GM23338 (cell line): ENCODE measurements around the gene NFX1. TPM values are rescaled to one million over a fixed set of nuclear protein-coding genes. Genes with fewer than 3 reads are reported as not detected.

ENCODE experiments used
- ATAC-seq: fragments of 200-7000 bp; cut with Tn5 transposase; 3 replicates; pipeline ENCODE4 v1.9.1; 2020
- DNase-seq: peaks from one replicate; pipeline ENCODE4 v3.0.0-alpha.2; 2015; ENCODE audit warnings: low spot score
- H2AFZ ChIP-seq: fragments of 200-600 bp; sonication (generic); 2 replicates; pipeline ENCODE4 v1.8.0; 2016; ENCODE audit warnings: antibody characterized with exemption, mild to moderate bottlenecking, moderate library complexity
- H3F3A ChIP-seq: fragments of 200-600 bp; sonication (generic); replicated peaks from 2 replicates; pipeline ENCODE4 v1.8.0; 2017; ENCODE audit warnings: antibody characterized with exemption, mixed run types, low read depth
- H3K27ac ChIP-seq: fragments of 200-600 bp; sonication (generic); 2 replicates; pipeline ENCODE4 v1.6.1; 2016; ENCODE audit warnings: low read depth
- H3K27me3 ChIP-seq: fragments of 200-600 bp; sonication (generic); 2 replicates; pipeline ENCODE4 v1.8.0; 2016; ENCODE audit warnings: mild to moderate bottlenecking, mixed run types, moderate library complexity; ENCODE audit not compliant: insufficient read depth
- H3K36me3 ChIP-seq: fragments of 200-600 bp; sonication (generic); 2 replicates; pipeline ENCODE4 v1.8.0; 2016; ENCODE audit warnings: mild to moderate bottlenecking; ENCODE audit not compliant: insufficient read depth
- H3K4me1 ChIP-seq: fragments of 200-600 bp; sonication (generic); 2 replicates; pipeline ENCODE4 v1.8.0; 2016; ENCODE audit warnings: mild to moderate bottlenecking, moderate library complexity; ENCODE audit not compliant: insufficient read depth
- H3K4me2 ChIP-seq: fragments of 200-600 bp; sonication (generic); 2 replicates; pipeline ENCODE4 v1.7.1; 2017; ENCODE audit warnings: mixed run types
- H3K4me3 ChIP-seq: fragments of 200-600 bp; sonication (generic); 2 replicates; pipeline ENCODE4 v1.6.1; 2016; ENCODE audit warnings: mixed run types
- H3K79me2 ChIP-seq: fragments of 200-600 bp; sonication (generic); replicated peaks from 2 replicates; pipeline ENCODE4 v1.8.0; 2017; ENCODE audit warnings: mild to moderate bottlenecking; ENCODE audit not compliant: insufficient read depth
- H3K9me2 ChIP-seq: fragments of 200-600 bp; sonication (generic); 2 replicates; pipeline ENCODE4 v1.8.0; 2017; ENCODE audit not compliant: insufficient read depth
- H4K20me1 ChIP-seq: fragments of 200-600 bp; sonication (generic); replicated peaks from 2 replicates; pipeline ENCODE4 v1.8.0; 2017; ENCODE audit warnings: mild to moderate bottlenecking; ENCODE audit not compliant: insufficient read depth
- H3K27ac Mint-ChIP-seq: 2 replicates; pipeline ENCODE4 v1.8.0; 2020; ENCODE audit warnings: inconsistent platforms, mild to moderate bottlenecking, moderate library complexity, mixed read lengths
- H3K27me3 Mint-ChIP-seq: 3 replicates; pipeline ENCODE4 v1.8.0; 2022; ENCODE audit warnings: low read depth, mild to moderate bottlenecking, moderate library complexity, mixed read lengths, inconsistent platforms; ENCODE audit not compliant: insufficient read depth, poor library complexity
- H3K36me3 Mint-ChIP-seq: 3 replicates; pipeline ENCODE4 v1.8.0; 2021; ENCODE audit warnings: low read depth, mild to moderate bottlenecking, inconsistent platforms, moderate library complexity, mixed read lengths
- H3K4me1 Mint-ChIP-seq: 3 replicates; pipeline ENCODE4 v1.8.0; 2020; ENCODE audit warnings: mild to moderate bottlenecking, inconsistent platforms, mixed read lengths
- H3K4me3 Mint-ChIP-seq: 3 replicates; pipeline ENCODE4 v1.8.0; 2021; ENCODE audit warnings: moderate library complexity, mild to moderate bottlenecking, inconsistent platforms, mixed read lengths
- H3K9me3 Mint-ChIP-seq: 3 replicates; pipeline ENCODE4 v1.8.0; 2020; ENCODE audit warnings: moderate library complexity, mild to moderate bottlenecking, inconsistent platforms, mixed read lengths
- CREB1 ChIP-seq: fragments of 250-450 bp; sonication (Bioruptor Pico); IDR thresholded peaks from 2 replicates; pipeline ENCODE4 v1.5.0; 2020; ENCODE audit warnings: low read depth, mild to moderate bottlenecking, moderate library complexity
- EZH2 ChIP-seq: fragments of 200-600 bp; sonication (generic); IDR thresholded peaks from one replicate; pipeline ENCODE4 v1.8.0; 2017; ENCODE audit warnings: antibody characterized with exemption, mild to moderate bottlenecking, low read depth; ENCODE audit not compliant: unreplicated experiment
- EZH2phosphoT487 ChIP-seq: fragments of 200-600 bp; sonication (generic); IDR thresholded peaks from one replicate; pipeline ENCODE4 v1.8.1; 2018; ENCODE audit warnings: antibody characterized with exemption; ENCODE audit not compliant: unreplicated experiment
- JUNB ChIP-seq: IDR thresholded peaks from one replicate; pipeline ENCODE4 v1.6.1; 2016; ENCODE audit warnings: antibody characterized with exemption; ENCODE audit not compliant: unreplicated experiment
- POLR2AphosphoS5 ChIP-seq: IDR thresholded peaks from 2 replicates; pipeline ENCODE4 v1.6.1; 2016; ENCODE audit warnings: antibody characterized with exemption, low read depth
- REST ChIP-seq: IDR thresholded peaks from one replicate; pipeline ENCODE4 v1.6.1; 2018; ENCODE audit warnings: antibody characterized with exemption; ENCODE audit not compliant: unreplicated experiment
- STAT1 ChIP-seq: IDR thresholded peaks from one replicate; pipeline ENCODE4 v1.6.1; 2016; ENCODE audit warnings: antibody characterized with exemption; ENCODE audit not compliant: unreplicated experiment
- ZNF114 ChIP-seq: fragments of 250-450 bp; sonication (Bioruptor Pico); IDR thresholded peaks from 2 replicates; pipeline ENCODE4 v1.5.0; 2020; ENCODE audit warnings: mild to moderate bottlenecking, moderate library complexity
- ZNF331 ChIP-seq: fragments of 250-450 bp; sonication (Bioruptor Pico); IDR thresholded peaks from 2 replicates; pipeline ENCODE4 v1.5.0; 2020; ENCODE audit warnings: low read depth, mild to moderate bottlenecking, moderate library complexity
- long read RNA-seq: library from polyadenylated mRNA; unstranded; transcript quantifications from one replicate; pipeline ENCODE4 v2.0.0, GENCODE V29; 2020; ENCODE audit not compliant: unreplicated experiment
- polyA plus RNA-seq: library from polyadenylated mRNA; unstranded; fragments of >200 nt; fragmentation: Nextera tagmentation; extraction: Ambion mirVana; gene quantifications from 2 replicates; pipeline ENCODE4 v1.2.1, GENCODE V29; 2016
- total RNA-seq: library from RNA; depleted of rRNA; stranded (reverse); fragments of >200 nt; shearing (Covaris generic); gene quantifications from 2 replicates; pipeline ENCODE4 v1.2.3, GENCODE V29; 2014; rRNA removed
- TF ChIP-seq, protein P1 (sequence below), 2 experiments: fragments of 200-600 bp in 1 of 2; sonication (generic) in 1 of 2; conservative IDR thresholded peaks; 2 replicates each; pipeline versions ENCODE4 v1.5.1 to v1.6.1; 2016 to 2017; ENCODE audit warnings: antibody characterized with exemption in 2 of 2, low read depth in 2 of 2, mild to moderate bottlenecking in 2 of 2, moderate library complexity in 1 of 2
- TF ChIP-seq, protein P2 (sequence below): fragments of 250-450 bp; sonication (Bioruptor Pico); IDR thresholded peaks from 2 replicates; pipeline ENCODE4 v1.5.0; 2020; ENCODE audit warnings: mild to moderate bottlenecking, moderate library complexity
- TF ChIP-seq, protein P3 (sequence below): IDR thresholded peaks from 2 replicates; pipeline ENCODE4 v1.6.1; 2016; ENCODE audit warnings: antibody characterized with exemption

Gene NFX1
- total RNA-seq (26.1 and 29.7 TPM in 2 replicates), polyA plus RNA-seq (11.9 and 13.9 TPM in 2 replicates)
- long read RNA-seq, partial matches to known transcripts = 6 of 9 reads
- long read RNA-seq, other reads (novel, unspliced or antisense) = 2 of 9 reads

DNA sequence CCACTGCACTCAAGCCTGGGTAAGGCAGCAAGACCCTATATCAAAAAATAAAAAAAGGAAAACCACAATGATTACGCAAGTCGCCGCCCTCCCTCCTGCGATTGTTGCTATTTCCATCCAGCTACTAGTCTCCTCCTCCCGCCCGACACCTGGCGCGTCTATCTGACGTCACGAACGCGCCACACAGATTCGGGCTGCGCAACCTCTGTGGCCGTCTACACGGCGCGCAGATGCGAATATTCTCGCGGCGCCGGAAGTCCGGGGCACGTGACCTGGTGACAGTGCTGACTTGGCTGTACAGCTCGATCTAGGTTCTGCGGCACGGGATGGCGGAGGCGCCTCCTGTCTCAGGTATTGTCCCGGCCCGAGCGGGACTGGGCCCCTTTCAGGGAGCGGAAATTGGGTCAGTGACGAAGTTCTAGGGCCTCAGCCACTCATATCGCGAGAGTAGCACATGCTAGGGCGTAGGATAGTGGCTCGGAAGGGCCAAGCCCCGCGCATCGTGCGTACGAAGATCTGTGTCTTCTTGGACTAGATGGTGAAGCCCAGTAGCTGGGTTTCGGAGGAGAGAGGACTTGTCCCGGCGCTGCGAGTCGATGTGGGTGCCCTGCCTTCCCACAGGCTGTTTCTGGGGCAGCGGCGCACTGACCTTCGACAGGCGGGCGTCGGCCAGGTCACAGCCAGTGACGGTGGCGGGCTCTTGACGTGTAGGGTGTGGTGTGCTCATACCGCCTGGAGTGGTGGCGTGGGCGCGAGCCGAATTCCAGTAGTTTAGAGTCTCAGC is at the start of gene NFX1:
NFX1 (plus strand) TSS at position 270 of the 784 bp plus-strand sequence; CDS start at position 327, 57 bp downstream.
- H3K9me2 ChIP-seq = no peaks in the 10 kb centered on the region
- H3K4me2 ChIP-seq = peak within 1 kb of the TSS; percentile 83
- ATAC-seq (peak; percentile 95), DNase-seq (peak; percentile 98)
- peak within 1 kb of the TSS; percentile 83 for H3K4me3 ChIP-seq
- 0 out of 2 replicates have a peak, but pooled peaks cover 5% of the 10 kb centered on the region for H3K4me1 ChIP-seq
- H3F3A ChIP-seq = no peaks in the 10 kb centered on the region
- no peaks in the 10 kb centered on the region; the same call in 2 of the 3 replicates for H3K9me3 Mint-ChIP-seq
- H3K4me1 Mint-ChIP-seq = peaks cover 13% of the 10 kb centered on the region
- peaks cover 15% of the 10 kb centered on the region for H3K36me3 Mint-ChIP-seq
- peak within 1 kb of the TSS; percentile 100 for H3K27ac Mint-ChIP-seq
- H3K27me3 ChIP-seq = no peaks in the 10 kb centered on the region
- H3K27ac ChIP-seq = peak within 1 kb of the TSS; percentile 96
- H4K20me1 ChIP-seq = no peaks in the 10 kb centered on the region; the same call in 1 of the 2 replicates
- peak within 1 kb of the TSS; percentile 87 for H2AFZ ChIP-seq
- peak within 1 kb of the TSS; percentile 100 for H3K4me3 Mint-ChIP-seq
- H3K27me3 Mint-ChIP-seq = peaks cover 7% of the 10 kb centered on the region
- H3K79me2 ChIP-seq = peaks cover 46% of the 10 kb centered on the region
- TF ChIP-seq CREB1 = peak; percentile 99
- TF ChIP-seq, protein P1, sequence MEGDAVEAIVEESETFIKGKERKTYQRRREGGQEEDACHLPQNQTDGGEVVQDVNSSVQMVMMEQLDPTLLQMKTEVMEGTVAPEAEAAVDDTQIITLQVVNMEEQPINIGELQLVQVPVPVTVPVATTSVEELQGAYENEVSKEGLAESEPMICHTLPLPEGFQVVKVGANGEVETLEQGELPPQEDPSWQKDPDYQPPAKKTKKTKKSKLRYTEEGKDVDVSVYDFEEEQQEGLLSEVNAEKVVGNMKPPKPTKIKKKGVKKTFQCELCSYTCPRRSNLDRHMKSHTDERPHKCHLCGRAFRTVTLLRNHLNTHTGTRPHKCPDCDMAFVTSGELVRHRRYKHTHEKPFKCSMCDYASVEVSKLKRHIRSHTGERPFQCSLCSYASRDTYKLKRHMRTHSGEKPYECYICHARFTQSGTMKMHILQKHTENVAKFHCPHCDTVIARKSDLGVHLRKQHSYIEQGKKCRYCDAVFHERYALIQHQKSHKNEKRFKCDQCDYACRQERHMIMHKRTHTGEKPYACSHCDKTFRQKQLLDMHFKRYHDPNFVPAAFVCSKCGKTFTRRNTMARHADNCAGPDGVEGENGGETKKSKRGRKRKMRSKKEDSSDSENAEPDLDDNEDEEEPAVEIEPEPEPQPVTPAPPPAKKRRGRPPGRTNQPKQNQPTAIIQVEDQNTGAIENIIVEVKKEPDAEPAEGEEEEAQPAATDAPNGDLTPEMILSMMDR (conservative IDR thresholded peaks at IDR 0.05; ENCODE audit: low read depth in 2 of 2) = no peak
- TF ChIP-seq, protein P2, sequence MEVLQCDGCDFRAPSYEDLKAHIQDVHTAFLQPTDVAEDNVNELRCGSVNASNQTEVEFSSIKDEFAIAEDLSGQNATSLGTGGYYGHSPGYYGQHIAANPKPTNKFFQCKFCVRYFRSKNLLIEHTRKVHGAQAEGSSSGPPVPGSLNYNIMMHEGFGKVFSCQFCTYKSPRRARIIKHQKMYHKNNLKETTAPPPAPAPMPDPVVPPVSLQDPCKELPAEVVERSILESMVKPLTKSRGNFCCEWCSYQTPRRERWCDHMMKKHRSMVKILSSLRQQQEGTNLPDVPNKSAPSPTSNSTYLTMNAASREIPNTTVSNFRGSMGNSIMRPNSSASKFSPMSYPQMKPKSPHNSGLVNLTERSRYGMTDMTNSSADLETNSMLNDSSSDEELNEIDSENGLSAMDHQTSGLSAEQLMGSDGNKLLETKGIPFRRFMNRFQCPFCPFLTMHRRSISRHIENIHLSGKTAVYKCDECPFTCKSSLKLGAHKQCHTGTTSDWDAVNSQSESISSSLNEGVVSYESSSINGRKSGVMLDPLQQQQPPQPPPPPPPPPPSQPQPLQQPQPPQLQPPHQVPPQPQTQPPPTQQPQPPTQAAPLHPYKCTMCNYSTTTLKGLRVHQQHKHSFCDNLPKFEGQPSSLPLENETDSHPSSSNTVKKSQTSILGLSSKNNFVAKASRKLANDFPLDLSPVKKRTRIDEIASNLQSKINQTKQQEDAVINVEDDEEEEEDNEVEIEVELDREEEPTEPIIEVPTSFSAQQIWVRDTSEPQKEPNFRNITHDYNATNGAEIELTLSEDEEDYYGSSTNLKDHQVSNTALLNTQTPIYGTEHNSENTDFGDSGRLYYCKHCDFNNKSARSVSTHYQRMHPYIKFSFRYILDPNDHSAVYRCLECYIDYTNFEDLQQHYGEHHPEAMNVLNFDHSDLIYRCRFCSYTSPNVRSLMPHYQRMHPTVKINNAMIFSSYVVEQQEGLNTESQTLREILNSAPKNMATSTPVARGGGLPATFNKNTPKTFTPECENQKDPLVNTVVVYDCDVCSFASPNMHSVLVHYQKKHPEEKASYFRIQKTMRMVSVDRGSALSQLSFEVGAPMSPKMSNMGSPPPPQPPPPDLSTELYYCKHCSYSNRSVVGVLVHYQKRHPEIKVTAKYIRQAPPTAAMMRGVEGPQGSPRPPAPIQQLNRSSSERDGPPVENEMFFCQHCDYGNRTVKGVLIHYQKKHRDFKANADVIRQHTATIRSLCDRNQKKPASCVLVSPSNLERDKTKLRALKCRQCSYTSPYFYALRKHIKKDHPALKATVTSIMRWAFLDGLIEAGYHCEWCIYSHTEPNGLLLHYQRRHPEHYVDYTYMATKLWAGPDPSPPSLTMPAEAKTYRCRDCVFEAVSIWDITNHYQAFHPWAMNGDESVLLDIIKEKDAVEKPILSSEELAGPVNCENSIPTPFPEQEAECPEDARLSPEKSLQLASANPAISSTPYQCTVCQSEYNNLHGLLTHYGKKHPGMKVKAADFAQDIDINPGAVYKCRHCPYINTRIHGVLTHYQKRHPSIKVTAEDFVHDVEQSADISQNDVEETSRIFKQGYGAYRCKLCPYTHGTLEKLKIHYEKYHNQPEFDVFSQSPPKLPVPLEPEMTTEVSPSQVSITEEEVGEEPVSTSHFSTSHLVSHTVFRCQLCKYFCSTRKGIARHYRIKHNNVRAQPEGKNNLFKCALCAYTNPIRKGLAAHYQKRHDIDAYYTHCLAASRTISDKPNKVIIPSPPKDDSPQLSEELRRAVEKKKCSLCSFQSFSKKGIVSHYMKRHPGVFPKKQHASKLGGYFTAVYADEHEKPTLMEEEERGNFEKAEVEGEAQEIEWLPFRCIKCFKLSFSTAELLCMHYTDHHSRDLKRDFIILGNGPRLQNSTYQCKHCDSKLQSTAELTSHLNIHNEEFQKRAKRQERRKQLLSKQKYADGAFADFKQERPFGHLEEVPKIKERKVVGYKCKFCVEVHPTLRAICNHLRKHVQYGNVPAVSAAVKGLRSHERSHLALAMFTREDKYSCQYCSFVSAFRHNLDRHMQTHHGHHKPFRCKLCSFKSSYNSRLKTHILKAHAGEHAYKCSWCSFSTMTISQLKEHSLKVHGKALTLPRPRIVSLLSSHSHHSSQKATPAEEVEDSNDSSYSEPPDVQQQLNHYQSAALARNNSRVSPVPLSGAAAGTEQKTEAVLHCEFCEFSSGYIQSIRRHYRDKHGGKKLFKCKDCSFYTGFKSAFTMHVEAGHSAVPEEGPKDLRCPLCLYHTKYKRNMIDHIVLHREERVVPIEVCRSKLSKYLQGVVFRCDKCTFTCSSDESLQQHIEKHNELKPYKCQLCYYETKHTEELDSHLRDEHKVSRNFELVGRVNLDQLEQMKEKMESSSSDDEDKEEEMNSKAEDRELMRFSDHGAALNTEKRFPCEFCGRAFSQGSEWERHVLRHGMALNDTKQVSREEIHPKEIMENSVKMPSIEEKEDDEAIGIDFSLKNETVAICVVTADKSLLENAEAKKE (CRISPR knock-in tag) = no peak
- TF ChIP-seq EZH2 = no peak
- TF ChIP-seq ZNF331 (CRISPR knock-in tag) = no peak
- no peak for TF ChIP-seq STAT1
- TF ChIP-seq ZNF114 (CRISPR knock-in tag) = no peak
- TF ChIP-seq, protein P3, sequence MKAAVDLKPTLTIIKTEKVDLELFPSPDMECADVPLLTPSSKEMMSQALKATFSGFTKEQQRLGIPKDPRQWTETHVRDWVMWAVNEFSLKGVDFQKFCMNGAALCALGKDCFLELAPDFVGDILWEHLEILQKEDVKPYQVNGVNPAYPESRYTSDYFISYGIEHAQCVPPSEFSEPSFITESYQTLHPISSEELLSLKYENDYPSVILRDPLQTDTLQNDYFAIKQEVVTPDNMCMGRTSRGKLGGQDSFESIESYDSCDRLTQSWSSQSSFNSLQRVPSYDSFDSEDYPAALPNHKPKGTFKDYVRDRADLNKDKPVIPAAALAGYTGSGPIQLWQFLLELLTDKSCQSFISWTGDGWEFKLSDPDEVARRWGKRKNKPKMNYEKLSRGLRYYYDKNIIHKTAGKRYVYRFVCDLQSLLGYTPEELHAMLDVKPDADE = peak; percentile 91
- no peak for TF ChIP-seq JUNB
- no peak for TF ChIP-seq EZH2phosphoT487
- TF ChIP-seq POLR2AphosphoS5 = peak; percentile 91
- no peak for TF ChIP-seq REST
- peaks cover 4% of the 10 kb centered on the region; the same call in 1 of the 2 replicates for H3K36me3 ChIP-seq
